ENCODE measurements around the gene RBCK1.

The RBCK1 gene

GRCh38 chr20:420166-420620 is 12.1 kb downstream of the RBCK1 start:
- DNase-seq = no peak

GRCh38 chr20:420721-421574 is 12.8 kb downstream of the RBCK1 start:
- DNase-seq = no peak

- no peak for DNase-seq
Measured at GRCh38 chr20:421685-422250, 13.7 kb downstream of the RBCK1 start.

- DNase-seq = no peak
Measured at GRCh38 chr20:426566-426965, 18.5 kb downstream of the RBCK1 start.

- no peak for DNase-seq
Measured at GRCh38 chr20:427401-427800, 19.3 kb downstream of the RBCK1 start.

- no peak for DNase-seq
Measured at GRCh38 chr20:427849-428657, 20.0 kb downstream of the RBCK1 start.

- no peak for DNase-seq
Measured at GRCh38 chr20:428658-429200, 20.6 kb downstream of the RBCK1 start.

GRCh38 chr20:430091-430999 is 22.2 kb downstream of the RBCK1 start:
- DNase-seq = no peak

- DNase-seq = peak; percentile 39
Measured at GRCh38 chr20:431012-431904, 23.2 kb downstream of the RBCK1 start.

- no peak for DNase-seq
Measured at GRCh38 chr20:432208-432607, 24.1 kb downstream of the RBCK1 start.

GRCh38 chr20:432677-433299 is 24.7 kb downstream of the RBCK1 start:
- DNase-seq = no peak

GRCh38 chr20:433300-433975 is 25.3 kb downstream of the RBCK1 start:
- no peak for DNase-seq

- no peak for DNase-seq
Measured at GRCh38 chr20:434221-434620, 26.1 kb downstream of the RBCK1 start.

GRCh38 chr20:434661-435419 is 26.7 kb downstream of the RBCK1 start:
- no peak for DNase-seq

GRCh38 chr20:435558-435957 is 27.5 kb downstream of the RBCK1 start:
- DNase-seq = no peak

GRCh38 chr20:436476-436875 is 28.4 kb downstream of the RBCK1 start:
- no peak for DNase-seq

GRCh38 chr20:437787-438486 is 29.8 kb downstream of the RBCK1 start:
- DNase-seq = no peak

All from DMS 273 treated with DMSO at 0.1 percent for 48 hours (cell line).